MM.1S (cell line): ENCODE data around the gene C1QC.

Experiments
- DNase-seq: peaks from one replicate; pipeline ENCODE4 v3.0.0-alpha.2; 2015
- H2AFZ ChIP-seq: fragments of 300-600 bp; sonication (generic); 2 replicates; pipeline ENCODE4 v1.6.0; 2016; ENCODE audit warnings: antibody characterized with exemption, low read length
- H3F3A ChIP-seq: fragments of 300-600 bp; sonication (generic); 2 replicates; pipeline ENCODE4 v1.6.1; 2016; ENCODE audit warnings: mild to moderate bottlenecking, antibody characterized with exemption, low read length, moderate library complexity, mixed read lengths; ENCODE audit not compliant: insufficient read depth
- H3K27ac ChIP-seq: fragments of 300-600 bp; sonication (generic); 2 replicates; pipeline ENCODE4 v1.5.1; 2016; ENCODE audit warnings: mild to moderate bottlenecking, low read length
- H3K27me3 ChIP-seq: fragments of 300-600 bp; sonication (generic); replicated peaks from 2 replicates; pipeline ENCODE4 v1.6.0; 2016; ENCODE audit warnings: low read length; ENCODE audit not compliant: insufficient read depth
- H3K36me3 ChIP-seq: fragments of 300-600 bp; sonication (generic); replicated peaks from 2 replicates; pipeline ENCODE4 v1.6.1; 2016; ENCODE audit warnings: mild to moderate bottlenecking, low read length, mixed read lengths; ENCODE audit not compliant: insufficient read depth
- H3K4me1 ChIP-seq: fragments of 300-600 bp; sonication (generic); 2 replicates; pipeline ENCODE4 v1.6.1; 2016; ENCODE audit warnings: low read length, mixed read lengths
- H3K4me2 ChIP-seq: fragments of 300-600 bp; sonication (generic); 2 replicates; pipeline ENCODE4 v1.6.0; 2016; ENCODE audit warnings: low read depth, low read length
- H3K4me3 ChIP-seq: fragments of 300-600 bp; sonication (generic); 2 replicates; pipeline ENCODE4 v1.5.1; 2016; ENCODE audit warnings: low read length, mixed read lengths
- H3K79me2 ChIP-seq: fragments of 300-600 bp; sonication (generic); 2 replicates; pipeline ENCODE4 v1.6.1; 2016; ENCODE audit warnings: mixed run types, low read length, mixed read lengths
- H3K9ac ChIP-seq: fragments of 300-600 bp; sonication (generic); 2 replicates; pipeline ENCODE4 v1.6.1; 2016; ENCODE audit warnings: low read length, mixed read lengths
- H3K9me2 ChIP-seq: fragments of 300-600 bp; sonication (generic); replicated peaks from 2 replicates; pipeline ENCODE4 v1.6.1; 2016; ENCODE audit warnings: mild to moderate bottlenecking, low read length, mixed read lengths; ENCODE audit not compliant: insufficient read depth
- H3K9me3 ChIP-seq: fragments of 300-600 bp; sonication (generic); replicated peaks from 2 replicates; pipeline ENCODE4 v1.6.1; 2016; ENCODE audit warnings: mild to moderate bottlenecking, low read length, mixed read lengths; ENCODE audit not compliant: insufficient read depth
- H4K20me1 ChIP-seq: fragments of 300-600 bp; sonication (generic); 2 replicates; pipeline ENCODE4 v1.6.1; 2016; ENCODE audit warnings: mild to moderate bottlenecking, low read length, moderate library complexity, mixed read lengths; ENCODE audit not compliant: insufficient read depth
- CTCF ChIP-seq: fragments of 300-600 bp; sonication (generic); IDR thresholded peaks from 2 replicates; pipeline ENCODE4 v1.5.1; 2016; ENCODE audit warnings: antibody characterized with exemption, low read length, mixed read lengths
- EZH2 ChIP-seq: fragments of 300-600 bp; sonication (generic); optimal IDR thresholded peaks from 2 replicates; pipeline ENCODE3; 2017; ENCODE audit warnings: low read depth, mild to moderate bottlenecking, antibody characterized with exemption, low read length, mixed read lengths
- EZH2phosphoT487 ChIP-seq: fragments of 300-600 bp; sonication (generic); IDR thresholded peaks from 2 replicates; pipeline ENCODE4 v1.6.1; 2018; ENCODE audit warnings: antibody characterized with exemption, low read length

Gene C1QC

DNA sequence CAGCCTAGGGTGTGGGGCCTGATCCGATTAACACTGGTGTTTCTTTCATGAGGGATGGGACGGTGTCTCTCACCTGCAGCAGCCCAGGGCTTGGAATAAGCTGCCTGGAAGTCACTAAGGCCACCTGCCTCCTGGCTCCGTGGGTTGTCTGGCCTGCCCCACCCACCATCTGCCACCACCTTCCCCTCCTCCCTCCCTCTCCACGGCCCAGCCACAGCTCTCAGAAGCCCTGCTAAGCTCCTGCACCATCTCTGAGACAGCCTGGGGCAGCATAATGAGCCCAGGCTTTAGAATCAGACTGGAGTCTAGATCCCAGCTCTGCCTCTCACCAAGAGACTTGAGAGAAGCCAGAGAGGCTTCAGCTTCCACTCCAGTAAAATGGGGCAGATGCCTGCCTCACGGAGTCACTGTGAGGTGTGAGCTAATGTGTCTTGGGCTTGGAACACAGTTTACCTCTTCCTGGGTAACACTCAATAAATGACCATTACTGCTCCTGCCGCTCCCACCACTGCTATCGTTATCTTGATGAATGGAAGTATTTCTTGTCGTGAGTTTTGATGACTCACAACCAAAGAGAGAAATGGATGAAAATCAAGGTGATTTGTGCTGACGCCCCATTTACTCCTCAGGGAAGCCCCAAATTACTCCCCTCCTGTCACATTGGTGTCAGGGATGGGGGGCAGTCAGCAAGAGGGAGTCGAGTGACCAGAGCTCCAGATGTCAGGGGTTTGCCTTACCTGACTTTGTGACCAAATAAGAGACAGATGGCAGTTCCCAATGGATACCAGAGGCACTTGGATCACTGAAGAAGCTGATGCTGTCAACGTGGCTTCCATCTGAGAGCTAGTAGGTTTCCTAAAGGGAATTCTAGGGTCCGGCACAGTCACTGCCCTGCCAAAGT is 30.5 kb upstream of the C1QC start:
- Histone ChIP-seq H3F3A (no peaks in the 10 kb centered on the region), H3K9me3 (no peaks in the 10 kb centered on the region), H3K27me3 (peaks cover 90% of the 10 kb centered on the region), H3K9me2 (no peaks in the 10 kb centered on the region), H3K4me2 (no peak overlapping the region), H3K4me3 (no peak overlapping the region), H3K79me2 (no peaks in the 10 kb centered on the region), H2AFZ (no peak overlapping the region), H3K36me3 (no peaks in the 10 kb centered on the region), H4K20me1 (no peaks in the 10 kb centered on the region), H3K4me1 (no peaks in the 10 kb centered on the region), H3K27ac (no peak overlapping the region), H3K9ac (no peak overlapping the region)
- no peak for TF ChIP-seq CTCF
- TF ChIP-seq EZH2phosphoT487: no peak
- TF ChIP-seq EZH2: no peak
- DNase-seq: no peak

DNA sequence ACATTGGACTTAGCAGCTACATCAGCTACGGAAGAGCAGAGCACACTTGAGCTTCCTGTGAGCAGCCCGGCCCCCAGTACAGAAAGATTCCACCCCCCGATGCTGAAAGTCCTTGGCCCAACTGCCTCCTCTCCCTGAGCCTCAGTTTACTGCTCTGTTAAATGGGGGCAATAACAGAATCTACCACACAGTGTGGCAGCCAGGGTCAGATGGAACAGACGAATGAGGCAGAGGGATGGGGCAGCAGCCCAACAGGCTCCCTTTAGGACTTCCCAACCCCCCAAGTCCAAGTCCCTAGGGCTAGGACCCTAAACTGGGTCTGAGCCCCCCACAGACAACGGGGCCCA is 29.9 kb upstream of the C1QC start:
- Histone ChIP-seq H3K27me3 (peaks cover 92% of the 10 kb centered on the region), H3K79me2 (no peaks in the 10 kb centered on the region), H2AFZ (no peak overlapping the region), H3K4me2 (no peak overlapping the region), H3F3A (no peaks in the 10 kb centered on the region), H3K9ac (no peak overlapping the region), H3K9me3 (no peaks in the 10 kb centered on the region), H3K4me1 (no peaks in the 10 kb centered on the region), H3K27ac (no peak overlapping the region), H4K20me1 (no peaks in the 10 kb centered on the region), H3K36me3 (no peaks in the 10 kb centered on the region), H3K9me2 (no peaks in the 10 kb centered on the region), H3K4me3 (no peak overlapping the region)
- DNase-seq: no peak
- TF ChIP-seq EZH2: no peak
- TF ChIP-seq EZH2phosphoT487: no peak
- no peak for TF ChIP-seq CTCF

DNA sequence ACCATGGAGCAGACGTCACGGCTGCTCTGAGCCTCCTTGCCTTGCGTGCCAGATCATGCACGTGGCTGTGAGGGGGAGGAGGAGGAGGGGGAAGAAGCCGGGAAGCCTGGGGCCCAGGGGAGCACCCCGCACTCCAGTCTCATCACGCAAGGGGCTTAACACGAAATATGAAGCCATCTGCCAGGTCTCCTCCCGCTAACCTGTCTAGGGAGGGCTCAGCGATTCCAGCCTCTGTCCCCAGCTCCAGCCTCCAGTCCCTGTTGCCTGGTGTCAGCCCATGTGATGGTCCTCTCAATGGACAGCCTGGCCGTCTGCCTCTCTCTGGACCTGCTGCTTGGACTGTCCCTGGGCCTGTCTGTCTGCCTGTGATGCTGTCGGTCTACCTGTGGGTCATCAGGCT is 29.5 kb upstream of the C1QC start:
- Histone ChIP-seq H3K9ac (no peak overlapping the region), H4K20me1 (no peaks in the 10 kb centered on the region), H3K4me2 (no peak overlapping the region), H3K27ac (no peak overlapping the region), H3K79me2 (no peaks in the 10 kb centered on the region), H3K27me3 (peaks cover 92% of the 10 kb centered on the region), H3K4me1 (no peaks in the 10 kb centered on the region), H3K36me3 (no peaks in the 10 kb centered on the region), H3K9me2 (no peaks in the 10 kb centered on the region), H3K4me3 (no peak overlapping the region), H2AFZ (no peak overlapping the region), H3K9me3 (no peaks in the 10 kb centered on the region), H3F3A (no peaks in the 10 kb centered on the region)
- no peak for DNase-seq
- TF ChIP-seq EZH2phosphoT487: no peak
- TF ChIP-seq CTCF: no peak
- no peak for TF ChIP-seq EZH2
